UCSD-AML1 (cell line): ENCODE measurements around the gene CMTM2.
"Not testable (repeated sequence)": the region's sequence is repeated elsewhere in the genome, so short reads cannot be mapped to it uniquely, and the experiment has no call there.

Experiments
- DNase-seq: peaks from one replicate; lab custom pipeline; 2025; ENCODE audit not compliant: unreplicated experiment; lab: John Stamatoyannopoulos, UW

Gene CMTM2

GRCh38 chr16:66627611-66628378, 48.5 kb downstream of the CMTM2 start:
- not testable (repeated sequence) for DNase-seq

GRCh38 chr16:66629856-66630255, 50.6 kb downstream of the CMTM2 start:
- DNase-seq = no peak

GRCh38 chr16:66630561-66631260, 51.4 kb downstream of the CMTM2 start:
- not testable (repeated sequence) for DNase-seq

GRCh38 chr16:66631558-66631957, 52.3 kb downstream of the CMTM2 start:
- not testable (repeated sequence) for DNase-seq

GRCh38 chr16:66634527-66635196, 55.4 kb downstream of the CMTM2 start:
- DNase-seq = no peak

GRCh38 chr16:66635406-66635805, 56.1 kb downstream of the CMTM2 start:
- no peak for DNase-seq

GRCh38 chr16:66636199-66636598, 56.9 kb downstream of the CMTM2 start:
- no peak for DNase-seq

GRCh38 chr16:66637806-66638205, 58.5 kb downstream of the CMTM2 start:
- DNase-seq = no peak
